NB4 (cell line): ENCODE results near the gene MRNIP.
A peak's percentile ranks its signal among the peaks of the same experiment; 100 is the strongest.

Experiments used
- MYC ChIP-seq: IDR thresholded peaks from 2 replicates; pipeline ENCODE4 v1.6.1; 2011; ENCODE audit warnings: low read depth, low read length
- POLR2A ChIP-seq: IDR thresholded peaks from 2 replicates; pipeline ENCODE4 v1.6.1; 2011; ENCODE audit warnings: mild to moderate bottlenecking; ENCODE audit not compliant: insufficient read length; ENCODE audit errors: extremely low read depth
- TF ChIP-seq, protein P1 (sequence below): IDR thresholded peaks from one replicate; pipeline ENCODE4 v1.5.1; 2012; ENCODE audit warnings: low read depth, low read length
- TF ChIP-seq, protein P2 (sequence below): IDR thresholded peaks from 2 replicates; pipeline ENCODE4 v1.6.1; 2011; ENCODE audit warnings: low read depth, low read length

DNA sequence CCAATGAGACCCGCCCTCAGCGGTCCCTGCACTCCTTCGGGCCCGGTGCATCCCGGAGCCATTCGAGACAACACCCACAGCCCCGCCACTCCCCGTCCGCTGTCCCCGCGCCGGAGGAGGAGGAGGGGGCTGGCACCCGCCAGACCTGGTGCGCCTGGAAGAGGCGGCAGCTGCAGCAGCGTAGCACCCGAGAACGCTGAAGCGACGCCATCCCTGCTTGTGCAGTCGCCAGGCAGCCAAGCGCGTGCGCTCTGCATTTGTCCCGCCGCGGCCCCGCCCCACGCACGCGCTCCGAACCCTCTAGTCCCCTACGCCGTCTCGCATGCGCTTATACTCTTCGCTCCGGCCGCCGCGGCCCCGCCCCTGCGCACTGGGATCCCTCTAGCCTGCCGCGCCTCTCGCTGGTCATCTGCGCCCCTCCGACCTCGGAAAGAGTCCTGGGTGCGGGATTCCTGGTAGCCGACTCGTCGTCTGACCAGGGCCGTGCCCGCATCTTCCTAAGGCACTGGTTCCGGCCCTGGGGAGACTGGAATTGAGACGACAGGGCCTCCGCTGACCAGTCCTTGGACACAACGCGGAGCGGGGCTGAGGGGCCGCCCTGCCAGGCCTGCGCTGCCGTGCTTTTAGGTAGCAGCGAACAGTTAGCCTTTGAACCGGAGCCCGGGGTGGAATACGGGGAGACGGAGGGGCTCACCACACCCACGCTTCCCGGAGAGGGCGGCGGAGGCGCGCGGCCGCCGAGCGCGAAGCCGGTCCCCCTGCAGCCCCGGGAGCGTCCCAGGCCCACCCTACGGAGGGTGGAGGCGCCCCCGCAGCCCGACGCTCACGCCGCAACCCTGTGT, at the start of gene MRNIP:
- TF ChIP-seq, protein P1, sequence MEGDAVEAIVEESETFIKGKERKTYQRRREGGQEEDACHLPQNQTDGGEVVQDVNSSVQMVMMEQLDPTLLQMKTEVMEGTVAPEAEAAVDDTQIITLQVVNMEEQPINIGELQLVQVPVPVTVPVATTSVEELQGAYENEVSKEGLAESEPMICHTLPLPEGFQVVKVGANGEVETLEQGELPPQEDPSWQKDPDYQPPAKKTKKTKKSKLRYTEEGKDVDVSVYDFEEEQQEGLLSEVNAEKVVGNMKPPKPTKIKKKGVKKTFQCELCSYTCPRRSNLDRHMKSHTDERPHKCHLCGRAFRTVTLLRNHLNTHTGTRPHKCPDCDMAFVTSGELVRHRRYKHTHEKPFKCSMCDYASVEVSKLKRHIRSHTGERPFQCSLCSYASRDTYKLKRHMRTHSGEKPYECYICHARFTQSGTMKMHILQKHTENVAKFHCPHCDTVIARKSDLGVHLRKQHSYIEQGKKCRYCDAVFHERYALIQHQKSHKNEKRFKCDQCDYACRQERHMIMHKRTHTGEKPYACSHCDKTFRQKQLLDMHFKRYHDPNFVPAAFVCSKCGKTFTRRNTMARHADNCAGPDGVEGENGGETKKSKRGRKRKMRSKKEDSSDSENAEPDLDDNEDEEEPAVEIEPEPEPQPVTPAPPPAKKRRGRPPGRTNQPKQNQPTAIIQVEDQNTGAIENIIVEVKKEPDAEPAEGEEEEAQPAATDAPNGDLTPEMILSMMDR, result no peak
- peak; percentile 61 for TF ChIP-seq POLR2A
- TF ChIP-seq, protein P2, sequence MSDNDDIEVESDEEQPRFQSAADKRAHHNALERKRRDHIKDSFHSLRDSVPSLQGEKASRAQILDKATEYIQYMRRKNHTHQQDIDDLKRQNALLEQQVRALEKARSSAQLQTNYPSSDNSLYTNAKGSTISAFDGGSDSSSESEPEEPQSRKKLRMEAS, result peak; percentile 77
- TF ChIP-seq MYC, result peak; percentile 67; the same call in 1 of the 2 replicates
